NCI-H524 (cell line): ENCODE measurements around the gene FES.
"Not testable (repeated sequence)": the region's sequence is repeated elsewhere in the genome, so short reads cannot be mapped to it uniquely, and the experiment has no call there.

Experiments used
- DNase-seq, 2 experiments: peaks; one replicate each; lab custom pipeline; 2025; lab: John Stamatoyannopoulos, UW

Gene FES

GRCh38 chr15:90891346-90891949, 7.1 kb downstream of the FES start:
- no peak for DNase-seq

GRCh38 chr15:90892023-90892422, 7.7 kb downstream of the FES start:
- no peak for DNase-seq

DNA sequence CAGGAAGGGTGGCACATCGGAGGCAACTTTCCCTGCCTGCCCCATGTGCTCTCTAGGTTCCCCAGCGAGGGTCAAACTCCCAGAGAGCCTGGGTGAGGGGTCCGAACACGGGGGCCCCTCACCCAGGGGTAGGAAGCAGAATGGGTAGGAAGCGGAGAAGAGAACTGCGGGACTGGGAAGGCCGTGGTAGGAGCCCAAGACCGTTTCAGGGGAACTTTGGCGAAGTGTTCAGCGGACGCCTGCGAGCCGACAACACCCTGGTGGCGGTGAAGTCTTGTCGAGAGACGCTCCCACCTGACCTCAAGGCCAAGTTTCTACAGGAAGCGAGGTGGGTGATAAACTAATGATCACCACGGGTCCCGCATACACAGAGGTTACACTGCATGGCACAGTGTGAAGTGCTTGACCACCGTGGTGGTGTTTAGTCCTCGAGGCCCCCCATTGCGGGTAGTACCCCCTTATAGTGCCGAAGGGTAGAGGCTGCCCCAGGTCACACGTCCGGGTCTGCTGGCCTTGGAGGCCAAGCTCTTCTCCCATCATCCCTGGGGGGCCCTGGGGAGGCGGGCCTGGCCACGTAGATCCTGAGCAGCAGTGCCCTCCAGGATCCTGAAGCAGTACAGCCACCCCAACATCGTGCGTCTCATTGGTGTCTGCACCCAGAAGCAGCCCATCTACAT, 8.3 kb downstream of the FES start:
- no peak for DNase-seq

DNA sequence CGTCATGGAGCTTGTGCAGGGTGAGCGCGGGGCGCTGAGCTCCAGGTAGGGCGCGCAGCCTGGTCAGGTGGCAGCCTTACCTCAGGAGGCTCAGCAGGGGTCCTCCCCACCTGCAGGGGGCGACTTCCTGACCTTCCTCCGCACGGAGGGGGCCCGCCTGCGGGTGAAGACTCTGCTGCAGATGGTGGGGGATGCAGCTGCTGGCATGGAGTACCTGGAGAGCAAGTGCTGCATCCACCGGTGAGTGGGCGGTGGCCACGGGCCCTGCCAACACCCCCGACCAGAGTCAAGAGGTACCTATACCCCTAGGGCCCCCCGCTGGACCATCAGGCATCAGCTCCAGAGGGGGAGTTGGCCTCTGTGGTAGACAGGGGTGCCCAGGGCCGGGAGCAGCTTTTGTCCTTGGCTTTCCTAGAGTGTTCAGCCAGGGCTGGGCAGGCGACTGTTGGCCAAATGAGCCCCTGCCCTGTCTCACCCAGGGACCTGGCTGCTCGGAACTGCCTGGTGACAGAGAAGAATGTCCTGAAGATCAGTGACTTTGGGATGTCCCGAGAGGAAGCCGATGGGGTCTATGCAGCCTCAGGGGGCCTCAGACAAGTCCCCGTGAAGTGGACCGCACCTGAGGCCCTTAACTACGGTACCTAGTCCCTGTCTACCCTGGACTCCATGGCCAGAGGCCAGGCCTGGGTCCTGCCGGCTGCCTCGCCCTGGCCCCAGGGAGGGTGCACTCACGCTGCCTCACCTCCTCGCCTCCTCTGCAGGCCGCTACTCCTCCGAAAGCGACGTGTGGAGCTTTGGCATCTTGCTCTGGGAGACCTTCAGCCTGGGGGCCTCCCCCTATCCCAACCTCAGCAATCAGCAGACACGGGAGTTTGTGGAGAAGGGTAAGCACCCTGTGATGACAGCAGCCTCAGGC, 9.1 kb downstream of the FES start:
- peak in 1 of 2 experiments; percentile 74 for DNase-seq

- DNase-seq = peak; percentile 92 to 97
These were observed 11.3 kb downstream of the FES start for GRCh38 chr15:90895571-90896117.

DNA sequence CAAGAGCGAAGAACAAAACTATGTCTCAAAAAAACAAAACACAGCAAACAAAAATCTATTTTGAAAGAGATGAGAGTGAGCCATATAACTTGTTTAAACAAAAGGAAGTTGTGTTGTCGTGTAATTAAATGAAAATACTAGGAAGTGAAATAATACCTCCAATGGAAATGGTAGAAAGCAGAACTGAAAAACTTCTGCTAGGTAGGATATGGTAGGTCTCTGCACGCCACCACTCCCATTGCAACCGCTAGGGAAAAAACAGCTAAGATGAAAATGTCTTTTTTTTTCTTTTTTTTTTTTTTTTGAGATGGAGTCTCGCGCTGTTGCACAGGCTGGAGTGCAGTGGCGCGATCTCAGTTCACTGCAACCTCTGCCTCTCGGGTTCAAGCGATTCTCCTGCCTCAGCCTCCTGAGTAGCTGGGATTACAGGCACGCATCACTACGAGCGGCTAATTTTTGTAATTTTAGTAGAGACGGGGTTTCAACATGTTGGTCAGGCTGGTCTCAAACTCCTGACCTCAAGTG, 12.9 kb downstream of the FES start:
- DNase-seq = not testable (repeated sequence)

- no peak for DNase-seq
These were observed 17.1 kb downstream of the FES start for GRCh38 chr15:90901175-90902039.

GRCh38 chr15:90902040-90902839, 17.9 kb downstream of the FES start:
- peak; percentile 67 to 73 for DNase-seq

DNA sequence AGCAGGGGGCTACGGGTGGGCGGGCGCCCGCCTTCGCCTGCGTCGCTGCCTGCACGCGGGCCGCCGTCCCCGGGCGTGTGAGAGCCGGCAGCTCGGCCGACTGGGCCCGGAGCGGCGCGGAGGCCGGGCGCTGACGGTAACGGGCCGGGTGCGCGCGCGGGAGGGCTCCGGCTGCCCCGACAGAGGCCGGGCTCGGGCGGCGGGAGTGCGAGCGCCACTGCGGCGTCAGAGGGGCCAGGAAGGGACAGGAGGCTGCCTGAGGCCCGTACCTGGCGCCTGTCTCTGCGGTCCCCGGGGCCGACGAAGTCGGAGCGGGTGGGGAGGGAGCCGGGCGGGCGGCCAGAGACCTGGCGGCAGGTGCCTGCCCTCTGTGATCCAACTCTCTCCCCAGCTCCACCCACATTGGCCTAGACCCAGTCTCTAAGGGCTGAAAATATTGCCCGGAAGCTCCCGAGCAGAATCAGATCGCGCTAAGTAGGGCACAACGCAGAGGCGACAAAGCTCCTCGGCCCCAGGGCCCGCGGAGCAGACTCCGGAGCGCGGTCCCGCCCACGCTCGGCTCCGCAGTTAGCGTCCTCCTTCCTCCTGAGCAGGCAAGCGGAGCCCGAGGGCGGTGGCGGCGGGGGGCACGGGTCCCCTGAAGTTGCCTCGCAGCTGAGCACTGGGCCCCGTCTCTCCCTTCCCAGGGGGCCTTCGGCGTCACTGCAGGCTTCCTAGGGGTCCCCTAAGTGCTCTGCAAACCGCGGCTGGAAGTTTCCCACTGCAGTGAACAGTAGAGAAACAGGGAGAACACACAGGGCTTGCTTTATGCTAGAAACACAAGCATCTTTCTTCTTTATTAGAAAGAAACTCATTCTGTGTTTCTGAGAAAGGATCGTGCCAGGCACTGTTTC, 18.8 kb downstream of the FES start, which contains the start of gene MAN2A2:
Gene MAN2A2, plus strand, starts transcription at position 463 of the 893 bp plus-strand sequence. CDS start 906 bp downstream, outside the sequence.
- DNase-seq = peak in 1 of 2 experiments; percentile 43

GRCh38 chr15:90903733-90904536, 19.6 kb downstream of the FES start:
- DNase-seq = no peak

DNA sequence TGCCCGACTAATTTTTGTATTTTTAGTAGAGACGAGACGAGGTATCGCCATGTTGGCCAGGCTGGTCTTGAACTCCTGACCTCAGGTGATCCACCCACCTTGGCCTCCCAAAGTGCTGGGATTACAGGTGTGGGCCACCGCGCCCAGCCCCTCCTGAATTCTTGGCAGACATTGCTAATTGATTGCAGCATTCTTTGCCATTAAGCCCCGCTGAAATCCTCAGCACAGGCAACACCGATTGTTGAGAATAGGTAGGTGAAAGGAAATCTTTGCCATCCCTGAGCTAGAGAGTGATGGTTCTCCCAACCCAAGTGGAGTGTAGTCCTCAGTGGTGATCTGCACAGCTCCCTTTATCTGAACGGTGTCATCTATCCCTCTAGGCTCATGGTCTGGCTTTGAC, 20.4 kb downstream of the FES start:
- DNase-seq = no peak

- DNase-seq = no peak
These were observed 21.2 kb downstream of the FES start for GRCh38 chr15:90905306-90906180.

GRCh38 chr15:90906181-90906849, 22.0 kb downstream of the FES start:
- DNase-seq = no peak

DNA sequence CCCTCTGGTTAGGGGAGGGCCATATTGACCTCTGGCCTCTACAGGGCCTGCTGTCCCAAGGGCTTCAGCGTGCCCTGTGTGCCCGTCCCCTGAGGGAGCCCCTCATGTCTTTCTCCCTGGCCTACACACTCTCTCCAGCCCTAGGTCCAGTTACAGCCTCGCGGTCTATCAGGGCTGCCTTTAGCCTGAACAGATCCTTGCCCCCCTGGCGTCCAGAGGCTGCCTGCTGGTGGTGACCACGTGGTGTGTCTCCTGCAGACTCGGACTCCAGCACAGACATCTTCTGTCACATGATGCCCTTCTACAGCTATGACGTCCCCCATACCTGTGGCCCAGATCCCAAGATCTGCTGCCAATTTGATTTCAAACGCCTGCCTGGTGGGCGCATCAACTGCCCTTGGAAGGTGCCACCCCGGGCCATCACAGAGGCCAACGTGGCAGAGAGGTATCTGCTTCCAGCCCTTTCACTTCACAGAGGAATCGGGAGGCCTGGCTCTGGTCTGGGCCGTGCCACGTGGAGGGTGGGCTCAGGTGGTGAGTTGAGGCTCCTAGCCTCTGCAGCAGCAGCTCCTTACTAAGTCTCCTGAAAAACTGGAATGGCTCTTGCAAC, 22.9 kb downstream of the FES start:
- DNase-seq = no peak

- no peak for DNase-seq
These were observed 23.7 kb downstream of the FES start for GRCh38 chr15:90907838-90908507.

DNA sequence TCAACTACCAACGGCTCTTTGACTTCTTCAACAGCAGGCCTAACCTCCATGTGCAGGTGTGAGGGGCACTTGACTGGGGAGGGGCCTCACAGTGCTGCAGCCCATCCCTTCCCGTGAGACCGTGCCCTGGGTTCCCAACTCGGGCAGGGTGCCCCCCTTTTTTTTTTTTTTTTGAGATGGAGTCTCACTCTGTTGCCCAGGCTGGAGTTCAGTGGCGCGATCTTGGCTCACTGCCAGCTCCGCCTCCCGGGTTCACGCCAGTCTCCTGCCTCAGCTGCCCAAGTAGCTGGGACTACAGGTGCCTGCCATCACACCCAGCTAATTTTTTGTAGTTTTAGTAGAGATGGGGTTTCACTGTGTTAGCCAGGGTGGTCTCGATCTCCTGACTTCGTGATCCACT, 25.1 kb downstream of the FES start:
- DNase-seq = not testable (repeated sequence)
